HG02623 (cell line): Measurements from ENCODE around the gene PTPRM.

Experiments used
- ATAC-seq: cut with Tn5 transposase; IDR thresholded peaks from one replicate; pipeline ENCODE4 v1.9.1; 2021; ENCODE audit warnings: moderate library complexity; ENCODE audit not compliant: unreplicated experiment

The PTPRM gene

DNA sequence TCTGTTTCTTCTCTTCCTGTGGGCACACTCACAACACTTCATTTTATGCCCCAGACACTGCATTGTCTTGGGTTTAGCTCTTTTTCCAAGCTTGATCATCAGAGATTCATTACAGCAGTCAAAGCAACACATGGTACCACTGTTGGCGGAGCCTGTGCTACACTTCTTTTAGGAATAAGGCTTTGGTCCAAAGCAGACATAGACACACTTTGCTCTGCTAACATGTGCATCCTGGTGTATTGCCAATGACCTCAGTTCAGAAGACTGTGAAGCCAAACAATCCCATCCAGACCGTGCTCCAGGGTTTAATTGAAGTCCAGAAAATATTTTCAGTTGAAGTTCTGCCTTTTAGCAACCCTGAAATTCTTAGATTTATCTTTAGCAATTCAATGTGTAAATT lies 687.5 kb downstream of the PTPRM start:
- no peak for ATAC-seq

DNA sequence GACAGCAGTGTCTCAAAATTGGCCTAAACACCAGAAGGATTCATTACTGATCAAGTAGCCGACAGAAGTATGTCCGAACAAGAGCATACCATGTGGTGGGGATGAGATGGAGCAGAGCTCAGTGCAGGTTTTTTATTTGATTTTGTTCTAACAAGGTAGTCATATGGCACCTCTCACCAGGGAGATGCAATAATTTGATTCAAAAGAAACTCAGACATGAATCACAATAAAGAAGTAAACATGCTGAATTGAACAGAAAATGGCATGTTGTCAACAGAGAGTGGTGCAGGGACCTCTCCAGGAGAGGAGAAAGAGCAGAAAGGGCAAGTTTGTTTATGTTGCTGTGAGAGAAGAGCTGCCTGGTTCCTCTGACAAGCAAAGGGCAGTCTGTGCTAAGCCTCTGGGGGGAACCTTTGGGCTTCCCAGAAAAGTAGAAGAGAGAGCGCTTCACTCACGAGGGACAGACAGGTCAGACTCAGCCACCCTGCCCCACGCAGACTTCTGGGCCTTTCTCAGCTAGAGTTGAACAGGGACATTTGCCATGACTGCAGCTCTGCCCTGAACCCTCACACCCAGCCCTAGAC lies 690.8 kb downstream of the PTPRM start:
- no peak for ATAC-seq

DNA sequence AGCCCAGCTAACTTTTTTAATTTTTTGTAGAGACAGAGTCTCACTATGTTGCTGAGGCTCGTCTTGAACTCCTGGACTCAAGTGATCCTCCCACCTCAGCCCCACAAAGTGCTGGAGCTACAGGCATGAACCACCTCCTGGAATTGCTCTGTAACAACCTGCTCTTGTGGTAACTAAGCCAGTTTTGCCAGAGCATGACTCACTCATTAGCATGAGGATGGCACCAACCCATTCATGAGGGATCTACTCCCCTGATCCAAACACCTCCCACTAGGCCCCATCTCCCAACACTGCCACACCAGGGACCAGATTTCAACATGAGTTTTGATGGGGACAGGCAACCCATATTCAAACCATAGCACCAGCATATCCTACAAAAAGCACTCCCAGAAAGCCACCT lies 693.2 kb downstream of the PTPRM start:
- ATAC-seq = no peak

DNA sequence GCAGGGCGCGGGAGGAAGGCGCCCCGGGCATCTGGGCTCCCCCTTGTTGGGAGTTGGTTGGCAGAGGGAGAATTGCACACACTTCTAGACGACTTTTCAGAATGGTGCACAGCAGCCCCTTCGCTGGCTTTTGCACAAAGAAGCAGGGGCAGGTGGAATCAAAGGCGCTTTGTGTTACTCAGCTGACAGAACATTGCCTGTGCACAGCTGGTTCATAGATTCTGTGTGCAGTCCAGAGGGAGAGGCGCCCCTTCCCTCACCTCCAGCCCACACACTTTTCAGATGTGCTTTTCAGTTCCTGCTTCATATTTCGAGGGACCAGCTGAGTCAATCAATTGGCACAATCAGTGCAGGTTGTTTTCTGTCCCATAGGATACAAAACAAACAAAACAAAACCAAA lies 693.7 kb downstream of the PTPRM start:
- ATAC-seq = no peak

DNA sequence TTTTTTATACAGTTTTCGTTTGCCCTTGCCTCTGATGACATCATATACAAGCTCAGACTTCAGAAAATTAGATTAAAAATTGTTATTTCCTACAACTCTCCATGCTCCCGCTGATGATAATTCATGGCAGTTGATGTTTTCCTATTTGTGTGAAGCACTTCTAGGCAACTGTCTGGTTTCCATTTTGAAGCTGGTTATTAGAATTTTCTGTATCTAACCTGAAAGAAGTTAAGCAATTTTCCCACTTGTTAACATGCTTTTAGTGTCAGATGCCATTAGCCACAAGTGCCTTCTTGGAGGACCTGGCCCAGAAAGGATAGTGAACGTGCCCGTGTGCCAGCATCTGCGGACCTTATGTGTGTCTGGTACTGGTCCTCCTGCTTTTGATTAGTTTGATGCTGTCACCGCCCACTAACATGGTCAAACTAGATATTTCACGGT lies 694.6 kb downstream of the PTPRM start:
- no peak for ATAC-seq

DNA sequence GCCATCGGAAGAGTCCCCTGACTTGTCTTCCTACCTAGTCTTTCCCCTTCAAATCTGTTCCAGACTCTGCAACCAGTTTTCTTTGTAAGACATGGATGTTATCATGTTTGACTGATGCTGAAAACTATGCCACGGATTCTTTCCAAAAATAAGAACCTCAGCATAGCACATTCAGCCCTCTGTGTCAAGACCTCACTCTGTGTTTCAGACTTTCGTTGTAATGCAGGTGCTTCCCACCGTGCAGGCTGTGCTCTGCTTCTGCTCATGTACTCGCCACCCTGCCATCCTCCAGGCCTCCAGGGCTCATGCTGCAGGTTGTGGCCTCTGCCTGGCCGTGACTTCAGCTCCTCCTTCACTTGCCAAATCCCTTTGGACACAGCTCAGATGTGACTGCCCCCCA lies 695.1 kb downstream of the PTPRM start:
- ATAC-seq = no peak

DNA sequence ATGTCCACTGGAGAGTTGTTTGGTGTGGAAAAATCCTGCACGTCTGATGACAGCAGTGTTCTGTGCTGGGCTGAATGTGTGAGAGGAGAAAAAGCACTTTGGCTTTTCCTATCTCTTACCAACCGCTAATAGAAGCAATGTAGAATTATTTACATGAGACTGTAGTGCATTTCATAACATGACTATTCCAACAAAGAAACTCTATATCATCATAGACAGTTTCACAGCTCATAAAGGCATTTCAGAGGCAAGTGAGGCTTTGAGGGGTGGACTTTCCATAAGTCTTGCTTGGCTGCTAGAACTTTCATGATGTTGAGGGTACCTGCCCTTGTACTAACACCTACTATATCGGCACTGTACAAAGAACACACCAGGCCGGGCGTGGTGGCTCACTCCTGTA lies 697.0 kb downstream of the PTPRM start:
- no peak for ATAC-seq

DNA sequence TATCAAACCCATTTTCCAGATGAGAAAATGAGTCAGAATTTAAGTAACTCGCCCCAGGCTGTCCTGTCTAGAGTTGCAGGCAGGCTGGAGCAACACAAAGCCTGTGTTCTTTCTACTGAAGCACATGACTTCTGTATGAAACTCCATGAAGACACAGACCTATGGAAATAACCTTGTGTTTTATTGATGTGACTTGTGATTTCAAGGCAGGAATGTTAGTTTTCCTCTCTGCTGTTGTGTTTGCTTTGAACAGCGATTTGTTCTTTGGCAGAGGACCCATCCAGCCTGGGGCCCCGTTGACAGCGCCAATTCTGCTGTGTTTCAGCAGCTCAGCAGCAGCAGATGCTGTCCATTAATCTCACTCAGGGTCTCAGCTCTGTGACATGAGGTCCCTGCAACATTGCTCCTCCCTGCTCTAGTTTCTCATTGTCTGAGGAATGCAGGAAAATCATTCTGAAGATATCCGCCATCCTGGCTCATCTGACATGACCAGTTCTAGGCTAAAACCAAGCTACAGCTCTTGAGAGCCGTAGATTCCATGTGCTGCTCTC lies 697.8 kb downstream of the PTPRM start:
- no peak for ATAC-seq

DNA sequence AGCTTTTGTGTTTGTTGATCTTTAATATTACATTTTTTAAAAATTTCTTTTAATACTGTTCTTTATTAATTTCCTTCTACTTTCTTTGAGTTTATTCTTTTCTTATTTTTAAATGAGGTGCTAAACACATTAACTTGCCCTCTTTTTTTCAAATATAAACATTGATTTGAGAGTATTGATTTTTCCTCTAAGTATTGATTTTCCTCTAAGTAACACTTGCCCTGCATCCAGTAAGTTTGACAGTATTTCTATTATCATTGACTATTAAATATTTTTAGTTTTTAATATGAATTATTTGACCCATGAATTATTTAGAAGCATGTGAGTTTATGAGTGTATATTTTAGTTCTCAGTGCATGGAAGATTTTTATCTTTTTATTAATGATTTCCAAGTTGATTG lies 705.1 kb downstream of the PTPRM start:
- no peak for ATAC-seq

DNA sequence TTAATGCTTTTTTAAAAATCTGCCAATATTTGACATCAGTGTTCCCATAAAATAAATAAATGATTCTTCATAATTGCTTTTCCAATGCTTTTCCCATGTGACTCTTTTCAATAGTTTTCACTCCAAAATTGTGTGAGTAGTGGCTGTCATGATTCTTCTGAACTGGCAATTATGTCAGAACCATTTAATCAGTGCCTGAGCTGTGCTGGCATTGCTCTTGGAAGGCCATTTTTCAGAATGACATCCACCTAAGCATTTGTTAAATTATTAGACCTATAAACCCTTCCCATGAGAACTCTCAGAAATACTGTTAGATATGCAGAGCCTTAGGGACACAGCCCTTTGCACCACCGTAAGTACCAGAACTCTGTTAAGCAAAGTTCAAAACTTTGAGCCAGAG lies 707.3 kb downstream of the PTPRM start:
- no peak for ATAC-seq

DNA sequence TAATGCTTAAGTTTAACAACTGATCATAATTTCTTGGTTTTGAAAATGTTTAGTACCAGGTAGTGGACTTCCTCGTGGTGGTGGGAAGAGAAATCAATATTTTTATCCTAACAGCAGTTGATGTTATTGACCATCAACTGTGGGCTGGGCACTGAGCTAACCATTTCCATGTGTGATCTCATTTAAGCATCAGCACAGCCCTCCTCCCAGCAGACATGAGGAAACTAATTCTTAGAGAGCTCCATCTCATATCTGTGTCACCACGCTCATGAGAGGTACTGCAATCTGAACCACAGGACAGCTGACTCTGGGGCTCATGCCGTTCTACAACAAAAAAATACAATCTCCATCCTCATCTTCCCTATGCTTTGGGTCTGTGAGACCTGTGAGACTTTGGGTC lies 709.3 kb downstream of the PTPRM start:
- ATAC-seq = no peak

DNA sequence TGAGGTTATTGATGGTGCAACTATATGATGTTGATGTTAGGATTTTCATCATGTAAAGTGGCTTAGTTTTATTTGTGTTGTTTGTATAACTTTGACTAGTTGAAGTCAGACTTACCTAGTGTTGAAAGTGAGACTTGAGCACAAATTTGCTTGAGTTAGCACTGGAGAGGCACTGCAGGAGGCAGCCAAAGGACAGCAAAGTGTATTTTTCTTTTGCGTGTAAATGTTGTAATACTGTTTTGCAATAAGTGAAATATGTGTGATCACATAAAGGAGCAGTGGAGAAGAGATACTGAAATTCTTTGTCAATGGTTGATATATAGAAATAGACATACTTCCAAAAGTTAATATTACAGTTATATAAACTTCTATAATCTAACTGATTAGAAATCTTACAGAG lies 710.2 kb downstream of the PTPRM start:
- ATAC-seq = no peak

DNA sequence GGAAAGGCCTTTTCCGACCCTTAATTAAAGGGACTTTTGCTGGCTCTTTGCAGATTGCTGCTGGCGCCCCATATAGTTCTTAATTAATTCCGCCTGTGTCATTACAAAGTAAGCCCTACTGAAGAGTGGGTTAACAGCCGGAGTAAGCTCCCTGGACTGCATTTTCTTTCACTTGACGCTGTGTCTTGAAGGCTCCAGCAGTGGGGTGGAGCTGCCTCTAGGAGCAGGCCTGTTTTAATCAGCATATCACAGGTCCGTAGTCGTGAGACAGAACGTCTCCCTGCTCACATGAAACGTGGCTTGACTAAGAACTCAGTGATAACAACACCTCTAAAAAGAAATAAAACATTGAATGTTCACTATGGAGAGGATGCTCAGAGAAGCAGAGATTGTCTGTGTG lies 712.2 kb downstream of the PTPRM start:
- ATAC-seq = no peak

DNA sequence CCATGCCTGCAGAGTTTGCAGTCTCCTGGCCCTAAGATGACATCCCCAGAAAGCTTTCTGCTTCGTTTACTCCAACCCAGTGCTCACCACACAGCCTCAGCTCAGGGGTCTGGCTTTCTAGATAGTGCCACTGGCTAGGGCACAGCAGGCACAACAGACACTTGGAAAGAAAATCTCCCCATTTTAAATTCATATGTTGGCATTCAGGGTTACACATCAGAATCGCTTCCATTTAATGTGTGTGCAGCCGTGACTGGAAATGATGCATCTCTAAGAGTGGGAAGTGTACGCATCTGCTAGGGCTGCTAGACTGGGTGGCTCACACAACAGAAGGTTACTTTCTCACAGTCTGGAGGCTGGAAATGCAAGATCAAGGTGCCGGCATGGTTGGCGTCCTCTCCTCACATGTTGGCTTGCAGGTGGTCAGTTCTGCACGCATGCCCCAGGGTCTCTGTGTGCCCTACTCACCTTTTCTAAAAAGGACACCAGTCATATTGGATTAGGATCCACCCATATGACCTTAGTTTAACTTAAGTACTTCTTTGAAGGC lies 712.7 kb downstream of the PTPRM start:
- ATAC-seq = no peak

DNA sequence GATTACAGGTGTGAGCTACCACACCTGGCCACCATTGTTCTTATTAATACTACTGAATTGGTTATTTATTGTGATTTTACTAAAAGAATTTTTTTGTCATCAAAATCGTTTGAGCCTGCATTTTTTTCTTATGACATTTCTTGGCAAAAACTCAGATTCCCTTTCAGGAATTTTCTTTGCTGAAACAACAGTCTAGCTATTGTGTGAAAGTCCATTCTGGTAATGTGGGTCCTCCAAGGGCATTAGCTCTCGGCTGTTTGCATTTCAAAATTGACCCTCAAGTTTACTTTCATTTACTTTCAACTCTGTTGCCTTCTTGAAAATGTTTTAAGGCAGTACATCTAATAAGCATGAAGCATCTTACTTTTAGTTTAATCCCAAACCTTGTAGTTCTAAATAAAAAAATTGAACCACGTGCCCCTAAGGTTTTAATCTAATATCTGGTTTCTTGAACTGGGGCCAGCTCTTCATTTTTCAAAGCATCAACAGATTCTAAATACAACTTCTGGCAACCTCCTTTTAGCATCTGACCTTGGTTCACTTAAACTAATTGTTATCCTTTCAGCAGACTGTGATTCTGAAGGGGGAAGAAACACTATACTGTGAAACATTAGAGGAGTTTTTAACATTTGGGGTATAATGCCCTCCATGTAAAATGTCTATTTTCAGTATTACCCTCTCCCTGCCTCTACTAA lies 716.9 kb downstream of the PTPRM start:
- no peak for ATAC-seq

DNA sequence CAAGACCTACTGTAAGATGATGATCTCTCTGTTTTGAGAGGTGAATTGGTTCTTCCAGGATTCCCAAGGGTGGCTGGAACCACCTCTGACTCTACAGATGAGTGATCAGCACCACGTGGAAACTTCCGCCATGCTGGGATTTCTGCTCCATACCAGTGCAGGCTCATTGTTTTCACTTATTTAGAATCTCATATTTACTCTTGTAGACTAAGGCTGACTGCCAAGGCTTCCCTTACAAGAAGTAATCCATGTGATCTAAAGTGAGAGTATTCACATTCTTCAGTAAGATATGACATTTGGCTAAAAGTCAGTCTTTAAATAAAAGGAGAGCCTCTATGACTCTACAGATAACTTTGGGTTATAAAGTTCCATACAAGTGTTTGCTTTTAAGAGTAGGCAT lies 719.2 kb downstream of the PTPRM start:
- ATAC-seq = no peak

DNA sequence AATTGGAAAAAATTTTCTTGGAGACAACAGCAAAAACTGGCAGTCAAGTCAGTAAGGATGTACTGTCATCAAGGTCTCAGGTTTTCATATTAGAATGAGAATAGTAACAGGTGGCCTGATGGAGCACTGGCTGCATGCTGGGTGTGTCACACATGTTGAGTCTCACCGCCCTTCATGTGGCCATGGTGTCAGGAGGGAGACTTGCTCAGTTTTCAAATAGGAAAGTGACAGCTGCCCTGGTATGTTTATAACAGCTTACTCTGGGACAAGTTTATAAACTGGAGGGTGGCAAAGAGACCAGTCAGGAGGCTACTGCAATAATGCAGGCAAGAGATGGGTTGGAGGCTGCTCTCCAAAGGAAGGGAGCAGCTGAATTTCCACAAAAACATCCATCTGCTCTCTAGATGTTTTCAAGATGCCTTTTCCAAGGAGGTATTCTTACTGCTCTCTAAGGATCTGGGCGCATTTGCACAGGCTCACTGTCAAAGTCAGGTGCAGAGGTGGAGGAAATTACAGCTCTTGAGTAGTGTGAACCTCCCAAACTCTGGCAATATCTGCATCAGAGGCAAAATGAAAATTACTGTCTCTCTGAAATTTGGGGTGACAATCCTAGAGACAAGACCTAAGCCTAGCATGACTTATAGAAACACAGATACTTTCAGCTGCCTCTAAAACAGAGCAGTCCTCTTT lies 720.2 kb downstream of the PTPRM start:
- no peak for ATAC-seq

DNA sequence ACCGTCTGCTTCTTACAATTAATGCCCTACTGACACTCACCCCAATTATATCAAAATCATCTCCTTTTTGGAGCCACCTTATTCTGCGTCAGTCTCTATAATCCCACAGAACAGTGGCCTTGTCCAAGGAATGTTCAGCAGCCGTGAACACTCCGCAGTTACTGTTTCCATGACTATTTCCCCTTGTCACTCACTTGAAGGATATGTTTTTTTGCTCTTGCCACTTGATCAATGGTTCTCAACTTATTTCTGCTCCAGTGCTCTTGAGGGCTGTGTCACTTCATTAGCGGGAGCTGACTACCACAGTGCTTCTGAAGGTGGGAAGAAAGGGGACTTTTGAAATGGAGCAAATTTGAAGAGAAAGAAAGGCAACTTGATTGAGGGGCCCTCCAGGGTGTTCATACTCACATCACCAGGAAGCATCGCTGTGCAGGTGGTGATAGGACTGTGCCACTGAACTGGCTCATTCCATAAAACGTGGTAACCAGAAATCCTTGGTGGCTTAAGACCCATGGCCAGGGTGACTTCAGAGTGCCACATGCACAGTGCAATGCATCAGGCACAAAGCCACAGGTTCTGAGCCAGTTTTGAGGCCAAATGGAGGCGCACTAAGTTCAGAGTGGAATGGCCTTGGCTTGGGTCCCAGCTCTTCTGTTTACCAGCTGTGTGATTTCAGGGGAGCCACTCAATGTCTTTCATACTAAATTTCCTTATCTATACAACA lies 721.5 kb downstream of the PTPRM start:
- ATAC-seq = no peak

DNA sequence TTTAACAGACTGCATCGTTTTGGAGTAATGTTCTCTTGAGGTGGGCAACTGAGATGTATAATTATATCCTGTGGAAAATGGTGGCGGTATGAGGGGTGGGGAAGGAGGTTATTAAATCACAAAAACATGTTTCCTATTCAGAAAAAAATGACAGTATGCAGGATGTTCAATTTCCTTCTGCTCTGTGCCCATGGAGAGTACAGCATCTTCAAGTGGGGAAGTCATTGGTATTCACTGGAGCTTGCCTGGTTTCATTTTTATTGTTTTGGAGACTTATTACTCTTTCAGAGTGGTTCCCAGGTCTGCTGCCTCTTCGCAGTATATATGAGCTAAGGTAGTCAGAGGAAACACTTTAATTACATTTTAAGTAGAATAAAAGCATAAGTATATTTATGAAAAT lies 723.3 kb downstream of the PTPRM start:
- no peak for ATAC-seq

DNA sequence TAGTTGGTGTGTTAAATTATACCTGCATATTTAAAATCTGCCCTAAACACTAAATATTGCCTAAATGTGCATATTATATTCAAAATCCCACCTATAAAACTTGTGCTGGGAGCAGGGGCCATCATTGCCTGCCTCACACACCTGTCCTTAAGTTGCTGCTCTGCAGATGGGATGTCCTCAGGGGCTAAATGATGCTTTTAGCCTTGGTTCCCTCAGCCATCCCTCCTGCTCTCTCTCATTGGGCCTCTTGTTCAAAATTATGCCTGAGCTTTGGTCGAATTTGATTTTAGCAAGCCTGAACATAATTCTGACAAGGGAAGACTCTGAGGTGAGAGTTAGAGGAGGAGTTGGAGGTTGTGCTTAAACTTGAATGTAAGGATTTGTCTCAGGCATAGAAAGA lies 723.8 kb downstream of the PTPRM start:
- ATAC-seq = no peak

DNA sequence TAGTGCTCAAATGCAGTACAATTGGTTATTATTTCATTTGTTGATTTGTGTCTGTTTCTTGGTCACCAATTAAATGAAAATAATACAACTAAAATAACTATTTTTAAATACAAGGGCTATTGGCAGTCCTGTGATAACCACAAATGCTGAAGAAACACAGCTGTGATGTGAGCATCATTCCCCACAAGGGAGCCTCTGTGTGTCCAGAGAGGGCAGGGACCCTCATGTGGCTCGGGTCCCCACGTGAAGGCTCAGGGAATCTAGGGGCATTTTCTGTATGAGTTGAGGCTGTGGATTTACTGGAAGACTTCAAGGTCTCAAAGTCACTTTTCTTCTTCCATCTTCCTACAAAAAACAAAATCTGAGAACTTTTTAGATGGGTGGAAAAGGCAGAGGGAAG lies 726.1 kb downstream of the PTPRM start:
- ATAC-seq = no peak
